ENCODE data around the gene CLIC5.

Gene CLIC5

DNA sequence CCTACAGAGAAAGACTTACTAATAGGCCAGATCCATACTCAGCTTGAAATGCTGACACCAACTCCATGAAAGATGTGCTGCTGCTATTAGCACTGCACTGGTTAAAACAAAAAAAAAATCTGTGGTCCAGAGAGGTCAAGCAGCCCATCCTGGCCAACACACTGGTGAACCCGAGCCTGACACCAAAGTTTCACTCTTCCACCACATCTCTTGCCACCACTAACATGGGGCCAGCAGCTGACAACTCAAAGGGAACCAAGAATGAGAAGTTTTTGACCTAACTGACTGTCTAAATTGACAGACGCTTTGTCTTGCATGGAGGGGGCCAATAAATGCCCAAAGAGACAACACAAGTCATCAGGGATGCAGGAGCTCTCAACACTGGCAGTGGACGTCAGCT is 5.4 kb downstream of the CLIC5 start:
- DNase-seq (ENCODE audit: low read depth in 1 of 2, low spot score in 1 of 2), result no peak
- TF ChIP-seq, protein P1, sequence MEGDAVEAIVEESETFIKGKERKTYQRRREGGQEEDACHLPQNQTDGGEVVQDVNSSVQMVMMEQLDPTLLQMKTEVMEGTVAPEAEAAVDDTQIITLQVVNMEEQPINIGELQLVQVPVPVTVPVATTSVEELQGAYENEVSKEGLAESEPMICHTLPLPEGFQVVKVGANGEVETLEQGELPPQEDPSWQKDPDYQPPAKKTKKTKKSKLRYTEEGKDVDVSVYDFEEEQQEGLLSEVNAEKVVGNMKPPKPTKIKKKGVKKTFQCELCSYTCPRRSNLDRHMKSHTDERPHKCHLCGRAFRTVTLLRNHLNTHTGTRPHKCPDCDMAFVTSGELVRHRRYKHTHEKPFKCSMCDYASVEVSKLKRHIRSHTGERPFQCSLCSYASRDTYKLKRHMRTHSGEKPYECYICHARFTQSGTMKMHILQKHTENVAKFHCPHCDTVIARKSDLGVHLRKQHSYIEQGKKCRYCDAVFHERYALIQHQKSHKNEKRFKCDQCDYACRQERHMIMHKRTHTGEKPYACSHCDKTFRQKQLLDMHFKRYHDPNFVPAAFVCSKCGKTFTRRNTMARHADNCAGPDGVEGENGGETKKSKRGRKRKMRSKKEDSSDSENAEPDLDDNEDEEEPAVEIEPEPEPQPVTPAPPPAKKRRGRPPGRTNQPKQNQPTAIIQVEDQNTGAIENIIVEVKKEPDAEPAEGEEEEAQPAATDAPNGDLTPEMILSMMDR (IDR thresholded peaks at IDR 0.05; ENCODE audit: insufficient read depth, low read length), result no peak
- TF ChIP-seq SPI1 (IDR thresholded peaks at IDR 0.05; ENCODE audit: borderline replicate concordance, low read depth), result no peak
- TF ChIP-seq GABPA (IDR thresholded peaks at IDR 0.05; ENCODE audit: low read depth), result no peak
- TF ChIP-seq, protein P2, sequence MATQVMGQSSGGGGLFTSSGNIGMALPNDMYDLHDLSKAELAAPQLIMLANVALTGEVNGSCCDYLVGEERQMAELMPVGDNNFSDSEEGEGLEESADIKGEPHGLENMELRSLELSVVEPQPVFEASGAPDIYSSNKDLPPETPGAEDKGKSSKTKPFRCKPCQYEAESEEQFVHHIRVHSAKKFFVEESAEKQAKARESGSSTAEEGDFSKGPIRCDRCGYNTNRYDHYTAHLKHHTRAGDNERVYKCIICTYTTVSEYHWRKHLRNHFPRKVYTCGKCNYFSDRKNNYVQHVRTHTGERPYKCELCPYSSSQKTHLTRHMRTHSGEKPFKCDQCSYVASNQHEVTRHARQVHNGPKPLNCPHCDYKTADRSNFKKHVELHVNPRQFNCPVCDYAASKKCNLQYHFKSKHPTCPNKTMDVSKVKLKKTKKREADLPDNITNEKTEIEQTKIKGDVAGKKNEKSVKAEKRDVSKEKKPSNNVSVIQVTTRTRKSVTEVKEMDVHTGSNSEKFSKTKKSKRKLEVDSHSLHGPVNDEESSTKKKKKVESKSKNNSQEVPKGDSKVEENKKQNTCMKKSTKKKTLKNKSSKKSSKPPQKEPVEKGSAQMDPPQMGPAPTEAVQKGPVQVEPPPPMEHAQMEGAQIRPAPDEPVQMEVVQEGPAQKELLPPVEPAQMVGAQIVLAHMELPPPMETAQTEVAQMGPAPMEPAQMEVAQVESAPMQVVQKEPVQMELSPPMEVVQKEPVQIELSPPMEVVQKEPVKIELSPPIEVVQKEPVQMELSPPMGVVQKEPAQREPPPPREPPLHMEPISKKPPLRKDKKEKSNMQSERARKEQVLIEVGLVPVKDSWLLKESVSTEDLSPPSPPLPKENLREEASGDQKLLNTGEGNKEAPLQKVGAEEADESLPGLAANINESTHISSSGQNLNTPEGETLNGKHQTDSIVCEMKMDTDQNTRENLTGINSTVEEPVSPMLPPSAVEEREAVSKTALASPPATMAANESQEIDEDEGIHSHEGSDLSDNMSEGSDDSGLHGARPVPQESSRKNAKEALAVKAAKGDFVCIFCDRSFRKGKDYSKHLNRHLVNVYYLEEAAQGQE (IDR thresholded peaks at IDR 0.05; ENCODE audit: insufficient replicate concordance, low read depth), result no peak
- TF ChIP-seq POLR2AphosphoS5 (IDR thresholded peaks at IDR 0.05; ENCODE audit: low read depth), result no peak
- Histone ChIP-seq H3K4me3 (replicated peaks; ENCODE audit: insufficient read depth, low read length) (no peak overlapping the region), H3K27ac (replicated peaks) (no peak overlapping the region), H3K27me3 (ENCODE audit: insufficient read depth, poor library complexity, severe bottlenecking) (peaks cover 36% of the 10 kb centered on the region)

DNA sequence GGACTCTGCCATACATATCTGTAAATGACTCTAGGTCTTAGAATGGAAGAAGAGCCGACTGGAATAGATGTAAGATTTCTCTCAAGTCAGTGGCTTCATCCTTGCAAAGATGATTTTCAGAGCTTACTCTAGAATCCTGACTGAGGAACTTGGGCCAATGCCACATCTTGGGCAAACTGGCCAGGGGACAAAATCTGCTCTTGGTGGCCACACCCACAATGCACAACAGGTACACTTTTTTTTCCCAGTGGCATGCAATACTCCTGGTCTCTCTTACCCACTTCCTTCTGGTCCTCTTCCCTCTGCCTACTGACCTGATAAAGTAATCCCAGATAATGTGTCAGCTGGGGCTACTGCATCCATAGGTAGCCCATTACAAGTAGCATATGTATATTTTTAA is 13.4 kb downstream of the CLIC5 start:
- no peak overlapping the region for H3K4me3 ChIP-seq (replicated peaks; ENCODE audit: insufficient read depth, low read length)
- no peak overlapping the region for H3K27ac ChIP-seq (replicated peaks)
- peaks cover 2% of the 10 kb centered on the region for H3K27me3 ChIP-seq (ENCODE audit: insufficient read depth, poor library complexity, severe bottlenecking)
- TF ChIP-seq SPI1 (IDR thresholded peaks at IDR 0.05; ENCODE audit: borderline replicate concordance, low read depth) (no peak), POLR2AphosphoS5 (IDR thresholded peaks at IDR 0.05; ENCODE audit: low read depth) (no peak), GABPA (IDR thresholded peaks at IDR 0.05; ENCODE audit: low read depth) (no peak)
- TF ChIP-seq, protein P2 (IDR thresholded peaks at IDR 0.05; ENCODE audit: insufficient replicate concordance, low read depth), result no peak
- TF ChIP-seq, protein P1 (IDR thresholded peaks at IDR 0.05; ENCODE audit: insufficient read depth, low read length), result no peak
- no peak for DNase-seq (ENCODE audit: low read depth in 1 of 2, low spot score in 1 of 2)

DNA sequence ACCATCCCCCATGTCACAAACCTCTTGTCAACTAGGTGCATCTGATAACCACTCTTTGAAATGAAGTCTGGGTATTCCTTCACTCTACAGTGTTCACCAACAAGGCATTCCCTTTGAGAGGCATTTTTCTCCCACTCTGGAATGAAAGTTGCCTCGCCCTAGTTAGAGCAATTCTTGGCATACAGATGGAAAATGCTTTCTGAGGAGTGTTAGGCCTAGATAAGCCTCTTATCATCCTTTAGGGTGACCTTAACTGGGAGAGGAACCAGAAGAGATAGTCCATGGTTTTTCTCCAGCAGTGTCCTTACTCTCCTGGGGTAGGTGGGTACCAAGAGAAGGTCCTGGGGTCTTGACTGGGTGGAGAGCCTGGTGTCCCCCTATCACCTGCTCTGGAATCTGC is 14.8 kb downstream of the CLIC5 start:
- no peak for DNase-seq (ENCODE audit: low read depth in 1 of 2, low spot score in 1 of 2)
- H3K27me3 ChIP-seq (ENCODE audit: insufficient read depth, poor library complexity, severe bottlenecking), result peaks cover 2% of the 10 kb centered on the region
- no peak overlapping the region for H3K4me3 ChIP-seq (replicated peaks; ENCODE audit: insufficient read depth, low read length)
- TF ChIP-seq, protein P1 (IDR thresholded peaks at IDR 0.05; ENCODE audit: insufficient read depth, low read length), result no peak
- TF ChIP-seq POLR2AphosphoS5 (IDR thresholded peaks at IDR 0.05; ENCODE audit: low read depth) (no peak), GABPA (IDR thresholded peaks at IDR 0.05; ENCODE audit: low read depth) (no peak), SPI1 (IDR thresholded peaks at IDR 0.05; ENCODE audit: borderline replicate concordance, low read depth) (no peak)
- TF ChIP-seq, protein P2 (IDR thresholded peaks at IDR 0.05; ENCODE audit: insufficient replicate concordance, low read depth), result no peak
- no peak overlapping the region for H3K27ac ChIP-seq (replicated peaks)

Data from HL-60 (cell line).